ENCODE results near the gene ZNF579.
A peak's percentile ranks its signal among the peaks of the same experiment; 100 is the strongest.

ZNF579 gene

DNA sequence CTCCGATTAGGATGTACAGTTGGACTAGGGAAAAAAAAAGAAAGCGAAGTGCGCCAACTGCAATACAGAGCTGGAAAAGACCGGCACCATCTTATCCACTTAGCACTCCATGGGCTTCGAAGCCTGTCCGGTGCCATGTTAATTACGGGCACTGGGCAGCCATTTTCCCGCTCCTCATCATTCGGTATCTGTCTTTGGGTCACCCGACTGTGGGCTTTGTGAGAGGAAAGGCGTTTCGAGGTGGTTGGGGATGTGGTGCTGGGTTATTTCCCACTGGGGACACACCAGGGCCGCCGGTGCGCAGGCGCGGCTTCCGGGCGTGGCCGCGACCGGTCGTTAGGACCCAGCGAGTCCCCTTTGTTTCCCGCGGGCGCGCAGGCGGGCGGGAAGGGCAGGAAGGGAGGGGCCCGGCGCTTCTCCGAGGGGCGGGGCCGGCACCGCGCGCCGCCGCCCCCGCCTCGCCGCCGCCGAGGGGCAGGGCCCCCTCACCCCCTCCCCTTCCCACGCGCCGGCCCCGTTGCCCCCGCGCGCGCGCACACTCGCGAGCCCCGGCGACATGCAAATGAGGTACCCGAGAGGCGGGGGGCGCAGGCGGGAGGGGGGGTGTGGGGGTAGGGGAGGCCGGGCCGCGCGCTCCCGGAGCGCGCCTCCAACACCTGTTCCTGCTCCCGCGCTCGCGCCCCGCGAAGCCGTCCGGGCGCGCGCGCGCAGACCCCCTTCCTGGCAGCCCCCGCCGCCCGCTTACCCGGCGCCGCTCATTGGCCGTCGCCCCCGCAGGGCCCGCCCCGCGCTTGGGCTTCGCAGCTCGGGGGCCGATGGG is 19.4 kb upstream of the ZNF579 start, which contains the start of gene ZNF524:
ZNF524 (plus strand) TSS at position 447 of the 820 bp plus-strand sequence. CDS start 1,825 bp downstream, outside the sequence.
- ChIA-PET POLR2A (interaction anchor here (0.7 to 1.6 kb wide), 9 partner anchors 14 to 211 kb away, joined by 3 to 6 read pairs (median 4); partner anchors contain the start of genes UBE2S and ZNF784), CTCF (interaction anchor here (2.9 kb wide), 1 partner anchor 84 kb away, joined by 15 read pairs; no protein-coding TSS in a partner anchor)
- DNase-seq (ENCODE audit: low read depth, low spot score) = no peak
- H3K4me3 ChIP-seq (ENCODE audit: low read depth, low read length) = peak within 1 kb of the TSS; percentile 87
- no peak for TF ChIP-seq CTCF (IDR thresholded peaks at IDR 0.05; ENCODE audit: insufficient read depth, low read length, missing control alignments)

- no peak for TF ChIP-seq CTCF (IDR thresholded peaks at IDR 0.05; ENCODE audit: insufficient read depth, low read length, missing control alignments)
- DNase-seq (ENCODE audit: low read depth, low spot score) = peak; percentile 88
- peak within 1 kb of the TSS; percentile 87 for H3K4me3 ChIP-seq (ENCODE audit: low read depth, low read length)
- CTCF ChIA-PET = interaction anchor here (1.6 to 2.9 kb wide), 2 partner anchors 12 to 83 kb away, joined by 6 to 15 read pairs; no protein-coding TSS in a partner anchor
- POLR2A ChIA-PET = interaction anchor here (0.7 to 1.6 kb wide), 10 partner anchors 12 to 210 kb away, joined by 3 to 6 read pairs (median 4); partner anchors contain the start of genes UBE2S and ZNF784
Observed at GRCh38 chr19:55599468-55599841, 18.8 kb upstream of the ZNF579 start, which contains the start of gene FIZ1. FIZ1 (minus strand) TSS chr19:55599517; CDS start chr19:55597865, 1,652 bp downstream.

GRCh38 chr19:55598719-55599467 is 18.2 kb upstream of the ZNF579 start:
- ChIA-PET POLR2A (interaction anchor here (0.6 to 1.6 kb wide), 10 partner anchors 11 to 209 kb away, joined by 3 to 6 read pairs (median 4); partner anchors contain the start of genes UBE2S and ZNF784), CTCF (interaction anchor here (1.6 to 2.9 kb wide), 2 partner anchors 11 to 83 kb away, joined by 6 to 15 read pairs; no protein-coding TSS in a partner anchor)
- TF ChIP-seq CTCF (IDR thresholded peaks at IDR 0.05; ENCODE audit: insufficient read depth, low read length, missing control alignments) = no peak
- H3K4me3 ChIP-seq (ENCODE audit: low read depth, low read length) = peak overlapping the region; percentile 87
- DNase-seq (ENCODE audit: low read depth, low spot score) = peak; percentile 74

DNA sequence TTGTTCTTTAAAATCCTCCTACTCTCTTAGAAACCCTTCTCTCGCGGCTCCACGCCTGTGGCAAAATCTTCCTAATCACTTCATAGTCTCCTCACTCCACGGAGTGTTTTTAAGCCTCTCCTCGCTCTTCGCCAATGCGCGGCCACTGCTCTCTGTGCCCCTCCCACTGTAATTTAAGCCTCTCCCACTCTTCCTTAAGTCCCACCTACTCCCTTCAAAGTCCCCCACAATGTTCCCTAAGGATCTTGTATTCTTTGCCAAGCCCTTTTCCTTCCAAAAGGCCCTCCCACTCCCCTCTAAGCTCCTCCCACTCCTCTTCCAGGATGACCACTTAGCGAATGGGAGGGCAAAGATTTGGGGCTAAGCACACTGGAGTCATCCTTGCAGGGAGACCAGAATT is 17.4 kb upstream of the ZNF579 start:
- no peak overlapping the region for H3K4me3 ChIP-seq (ENCODE audit: low read depth, low read length)
- no peak for DNase-seq (ENCODE audit: low read depth, low spot score)
- POLR2A ChIA-PET = no interaction called here
- CTCF ChIA-PET = interaction anchor here (1.6 to 1.9 kb wide), 2 partner anchors 10 to 131 kb away, joined by 6 read pairs; no protein-coding TSS in a partner anchor
- no peak for TF ChIP-seq CTCF (IDR thresholded peaks at IDR 0.05; ENCODE audit: insufficient read depth, low read length, missing control alignments)

DNA sequence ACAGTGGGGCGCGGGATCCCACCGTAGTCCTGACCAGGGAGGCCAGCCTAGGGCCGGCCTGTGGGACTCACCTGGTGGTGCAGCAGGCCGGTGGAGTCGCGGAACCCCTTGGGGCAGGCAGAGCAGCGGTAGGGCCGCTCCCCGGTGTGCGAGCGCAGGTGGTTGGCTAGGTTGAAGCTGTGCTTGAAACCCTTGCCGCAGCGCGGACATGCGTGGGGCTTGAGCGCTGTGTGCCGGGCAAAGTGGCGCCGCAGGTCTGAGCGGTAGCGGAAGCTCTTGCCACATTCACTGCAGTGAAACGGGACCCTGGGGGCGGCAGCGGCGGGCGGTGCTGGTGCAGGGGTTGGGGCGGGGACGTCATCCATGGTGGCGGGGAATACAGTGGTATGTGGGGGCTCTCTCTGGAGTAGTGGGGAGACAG is 16.9 kb upstream of the ZNF579 start:
- ChIA-PET CTCF (interaction anchor here (1.9 kb wide), 1 partner anchor 130 kb away, joined by 6 read pairs; no protein-coding TSS in a partner anchor), POLR2A (no interaction called here)
- DNase-seq (ENCODE audit: low read depth, low spot score) = no peak
- H3K4me3 ChIP-seq (ENCODE audit: low read depth, low read length) = no peak overlapping the region
- TF ChIP-seq CTCF (IDR thresholded peaks at IDR 0.05; ENCODE audit: insufficient read depth, low read length, missing control alignments) = no peak

All from AG04449 (cell line).